ENCODE data around the gene TF.
"Not testable (repeated sequence)": the region's sequence is repeated elsewhere in the genome, so short reads cannot be mapped to it uniquely, and the experiment has no call there.

TF gene

GRCh38 chr3:133745981-133746711 is at the start of gene TF:
Gene TF, plus strand, starts transcription at chr3:133746393. Its CDS starts 48 bp downstream, at chr3:133746441.
- DNase-seq: no peak

- DNase-seq: no peak
Observed at GRCh38 chr3:133697960-133698359, 48.2 kb upstream of the TF start.

- DNase-seq: no peak
Observed at GRCh38 chr3:133699467-133699866, 46.7 kb upstream of the TF start.

- DNase-seq: no peak
Observed at GRCh38 chr3:133699903-133700302, 46.3 kb upstream of the TF start.

GRCh38 chr3:133700351-133700750 is 45.8 kb upstream of the TF start:
- DNase-seq: no peak

- no peak for DNase-seq
Observed at GRCh38 chr3:133701435-133702358, 44.5 kb upstream of the TF start.

DNA sequence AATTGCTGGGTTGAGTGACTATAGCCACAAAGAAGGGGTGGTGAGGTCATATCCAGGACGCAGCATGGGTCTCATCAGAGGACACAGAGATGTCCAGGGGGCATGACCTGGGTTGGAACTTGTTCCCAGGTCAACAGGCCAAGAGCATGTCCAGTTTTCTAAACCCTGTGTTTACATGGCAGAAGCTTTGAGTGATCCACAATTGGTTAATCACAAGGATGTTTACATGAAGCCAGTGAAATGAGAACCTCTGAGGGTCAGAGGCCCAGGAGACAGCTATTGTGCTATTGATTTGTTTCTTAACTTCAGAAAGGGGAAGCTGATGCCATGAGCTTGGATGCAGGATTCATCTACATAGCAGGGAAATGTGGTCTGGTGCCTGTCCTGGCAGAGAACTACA is 42.3 kb upstream of the TF start:
- no peak for DNase-seq

GRCh38 chr3:133706033-133706432 is 40.2 kb upstream of the TF start:
- DNase-seq: no peak

DNA sequence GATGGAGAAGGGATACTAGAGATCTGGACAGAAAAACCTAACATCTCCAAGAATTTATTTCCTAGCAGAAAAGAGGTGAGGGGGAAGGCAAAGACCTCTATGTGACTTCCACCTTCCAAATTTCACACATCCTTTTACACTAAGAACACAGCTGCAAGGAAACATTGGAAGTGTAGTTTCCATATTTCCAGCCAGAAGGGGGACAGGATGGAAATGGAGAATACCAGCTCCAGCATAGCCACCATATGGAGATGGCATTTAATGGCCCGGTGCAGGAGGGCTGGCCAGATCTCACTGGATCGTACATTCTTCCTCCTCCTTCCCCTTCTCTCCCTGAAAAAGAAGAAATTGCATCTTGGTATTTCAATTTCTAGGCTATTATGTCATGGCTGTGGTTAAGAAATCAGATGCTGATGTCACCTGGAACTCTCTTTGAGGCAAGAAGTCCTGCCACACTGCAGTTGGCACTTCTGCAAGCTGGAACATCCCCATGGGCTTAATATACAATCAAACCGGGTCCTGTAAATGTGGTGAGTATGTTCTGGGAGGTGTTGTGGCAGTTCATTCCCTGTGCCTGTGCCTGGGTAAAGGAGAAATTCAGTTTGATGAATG is 36.9 kb upstream of the TF start:
- no peak for DNase-seq

DNA sequence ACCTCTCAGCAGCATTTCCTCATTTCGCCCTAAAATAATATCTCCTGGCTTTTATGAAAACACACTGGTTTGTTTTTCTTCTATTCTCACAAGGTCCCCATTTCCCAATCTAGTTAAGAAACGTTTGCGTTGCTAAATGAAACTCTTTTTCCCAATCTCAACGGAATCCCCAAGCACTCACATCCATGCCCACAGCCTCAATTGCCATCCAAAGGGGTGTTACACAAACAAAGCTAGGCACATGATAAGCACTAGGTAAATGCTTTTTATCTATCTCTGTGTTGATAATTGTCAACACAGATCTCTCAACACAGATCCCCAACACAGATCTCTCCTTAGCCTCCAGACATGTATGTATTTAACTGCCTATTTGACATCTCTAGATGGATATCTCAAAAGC is 35.2 kb upstream of the TF start:
- DNase-seq: no peak

- no peak for DNase-seq
Observed at GRCh38 chr3:133712017-133712416, 34.2 kb upstream of the TF start.

- DNase-seq: no peak
Observed at GRCh38 chr3:133713347-133713746, 32.8 kb upstream of the TF start.

- no peak for DNase-seq
Observed at GRCh38 chr3:133717424-133717823, 28.8 kb upstream of the TF start.

GRCh38 chr3:133722935-133723334 is 23.3 kb upstream of the TF start:
- DNase-seq: no peak

DNA sequence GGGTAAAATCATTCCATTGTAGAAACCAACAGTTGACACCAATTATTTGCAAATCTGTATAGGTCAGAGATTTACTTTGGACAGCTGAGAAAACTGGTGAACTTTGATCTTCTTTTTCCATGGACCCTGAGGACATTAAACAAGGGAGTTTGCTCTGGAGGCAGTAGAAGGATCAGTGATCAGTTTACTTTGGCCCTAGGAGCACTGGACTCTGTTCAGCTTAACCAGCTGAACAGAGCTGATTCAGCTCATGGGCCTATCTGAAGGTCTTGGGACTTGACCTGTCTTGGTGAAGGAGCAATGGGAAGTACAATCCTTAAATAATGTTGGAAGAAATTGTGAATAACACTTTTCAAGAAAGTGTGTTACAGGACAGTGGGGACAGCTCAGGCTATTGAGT is 15.2 kb upstream of the TF start:
- DNase-seq: no peak

DNA sequence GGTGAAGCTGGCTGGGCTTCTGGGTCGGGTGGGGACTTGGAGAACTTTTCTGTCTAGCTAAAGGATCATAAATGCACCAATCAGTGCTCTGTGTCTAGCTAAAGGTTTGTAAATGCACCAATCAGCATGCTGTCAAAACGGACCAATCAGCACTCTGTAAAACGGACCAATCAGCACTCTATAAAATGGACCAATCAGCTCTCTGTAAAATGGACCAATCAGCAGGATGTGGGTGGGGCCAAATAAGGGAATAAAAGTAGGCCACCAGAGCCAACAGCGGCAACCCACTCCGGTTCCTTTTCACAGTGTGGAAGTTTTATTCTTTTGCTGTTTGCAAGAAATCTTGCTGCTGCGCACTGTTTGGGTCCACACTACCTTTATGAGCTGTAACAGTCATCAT is 14.0 kb upstream of the TF start:
- not testable (repeated sequence) for DNase-seq

- DNase-seq: no peak
Observed at GRCh38 chr3:133733226-133733625, 13.0 kb upstream of the TF start.

DNA sequence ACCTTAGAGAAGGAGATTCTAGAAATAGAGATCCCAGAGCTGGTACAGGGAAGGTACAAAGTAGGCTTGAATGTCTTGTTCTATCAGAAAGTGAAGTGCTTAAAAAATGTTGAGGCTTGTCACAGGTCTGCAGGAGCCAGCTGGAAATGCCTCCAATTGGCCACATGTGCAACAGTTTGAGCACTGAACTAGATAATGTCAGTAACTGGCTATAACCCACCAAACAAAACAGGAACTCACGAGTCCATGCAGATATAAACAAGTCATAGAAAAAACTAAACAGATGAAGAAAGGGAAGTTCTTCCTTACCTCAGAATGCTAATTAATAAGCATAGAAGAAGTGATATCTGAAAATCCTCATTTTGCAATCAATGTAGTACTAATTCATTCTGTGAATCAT is 11.9 kb upstream of the TF start:
- no peak for DNase-seq

DNA sequence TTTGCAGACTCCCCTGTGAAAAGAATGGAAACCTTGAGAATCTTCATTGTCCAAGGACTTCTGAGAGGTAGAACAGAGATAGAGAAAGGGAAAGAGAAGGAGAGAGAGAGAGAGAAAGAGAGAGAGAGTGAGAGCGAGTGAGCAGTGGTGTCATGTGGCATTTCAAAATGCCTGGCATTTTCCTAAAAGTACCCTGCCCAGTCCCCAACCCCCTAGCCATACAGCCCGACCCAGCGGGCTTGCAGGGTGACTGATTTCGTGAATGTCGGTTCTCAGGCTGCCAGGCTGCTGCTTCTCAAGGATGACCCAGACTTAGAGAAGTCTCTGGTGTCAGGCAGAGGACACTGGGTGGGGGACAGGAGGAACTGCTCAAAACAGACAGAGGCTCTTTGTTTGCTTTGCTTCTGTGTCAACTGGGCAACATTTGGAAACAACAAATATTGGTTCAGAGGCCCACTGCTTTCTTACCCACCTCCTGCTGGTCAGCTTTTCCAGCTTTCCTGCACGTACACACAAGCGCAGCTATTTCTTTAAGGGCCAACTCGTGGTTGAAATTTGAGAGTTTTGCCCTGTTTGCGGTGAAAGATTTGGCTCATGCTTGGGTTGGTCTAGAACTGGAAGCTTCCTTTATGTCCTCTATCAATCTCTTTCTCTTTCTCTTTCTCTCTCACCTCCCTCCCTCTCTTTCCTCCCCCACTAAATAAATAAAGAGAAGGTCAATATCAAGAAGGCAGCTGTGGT is 3.7 kb upstream of the TF start:
- DNase-seq: no peak

- no peak for DNase-seq
Observed at GRCh38 chr3:133744241-133744640, 2.0 kb upstream of the TF start.

DNA sequence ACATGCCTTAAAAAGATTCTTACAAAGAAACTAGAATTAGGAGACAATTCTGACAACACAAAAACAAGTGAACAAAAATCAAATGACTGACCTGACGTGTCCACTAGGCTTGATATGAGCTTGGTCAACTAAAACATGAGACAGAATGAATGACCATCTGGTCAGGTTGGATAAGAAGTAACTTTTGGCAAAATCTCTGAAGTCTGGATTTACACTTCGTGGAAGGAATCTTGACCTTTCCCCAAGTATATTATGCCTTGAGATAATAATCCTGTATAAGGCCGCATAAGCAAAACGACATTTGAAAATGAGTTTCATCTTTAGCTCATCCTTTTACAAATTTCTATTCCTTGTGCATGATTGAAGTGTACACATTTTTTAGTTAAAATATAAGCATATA is 1.1 kb upstream of the TF start:
- DNase-seq: no peak

GRCh38 chr3:133746712-133747066 is 496 bp downstream of the TF start:
- DNase-seq: no peak

GRCh38 chr3:133747373-133747772 is 1.2 kb downstream of the TF start:
- no peak for DNase-seq
